DMS153 treated with DMSO at 0.1 percent for 48 hours (cell line): ENCODE measurements around the gene IL37.

Experiments
- DNase-seq: peaks from one replicate; lab custom pipeline; 2025; ENCODE audit not compliant: unreplicated experiment; lab: John Stamatoyannopoulos, UW

The IL37 gene

DNA sequence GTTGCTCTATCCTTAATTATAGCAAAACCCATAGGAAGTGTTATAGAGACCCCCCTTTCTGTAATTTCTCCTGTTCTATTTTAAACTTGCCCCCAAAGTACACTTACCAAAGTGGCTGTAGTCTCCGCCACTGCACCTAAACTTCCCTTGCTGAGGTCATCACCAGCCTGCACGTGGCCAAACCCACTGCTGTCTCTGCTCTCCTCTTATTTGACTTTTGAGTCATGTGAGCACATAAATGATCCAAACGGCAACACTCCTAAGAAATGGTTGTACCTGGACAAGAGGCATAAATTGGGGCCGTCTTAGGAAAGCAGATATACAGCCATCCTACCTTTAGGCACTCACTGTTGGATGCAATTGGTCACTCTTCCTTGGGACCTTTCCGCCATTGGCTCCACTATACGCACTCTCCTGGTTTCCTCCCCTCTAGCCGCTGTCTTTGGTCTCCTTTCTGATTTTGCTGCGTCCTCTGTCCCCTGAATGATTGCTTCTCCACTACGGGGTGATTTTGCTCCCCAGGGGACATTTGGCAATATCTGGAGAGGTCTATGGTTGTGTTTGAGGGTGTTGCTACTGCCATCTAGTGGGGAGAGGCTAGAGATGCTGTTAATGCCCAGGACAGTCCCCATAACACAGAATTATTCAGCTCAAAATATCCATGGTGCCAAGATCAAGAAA is 47.6 kb downstream of the IL37 start:
- DNase-seq: peak; percentile 27

DNA sequence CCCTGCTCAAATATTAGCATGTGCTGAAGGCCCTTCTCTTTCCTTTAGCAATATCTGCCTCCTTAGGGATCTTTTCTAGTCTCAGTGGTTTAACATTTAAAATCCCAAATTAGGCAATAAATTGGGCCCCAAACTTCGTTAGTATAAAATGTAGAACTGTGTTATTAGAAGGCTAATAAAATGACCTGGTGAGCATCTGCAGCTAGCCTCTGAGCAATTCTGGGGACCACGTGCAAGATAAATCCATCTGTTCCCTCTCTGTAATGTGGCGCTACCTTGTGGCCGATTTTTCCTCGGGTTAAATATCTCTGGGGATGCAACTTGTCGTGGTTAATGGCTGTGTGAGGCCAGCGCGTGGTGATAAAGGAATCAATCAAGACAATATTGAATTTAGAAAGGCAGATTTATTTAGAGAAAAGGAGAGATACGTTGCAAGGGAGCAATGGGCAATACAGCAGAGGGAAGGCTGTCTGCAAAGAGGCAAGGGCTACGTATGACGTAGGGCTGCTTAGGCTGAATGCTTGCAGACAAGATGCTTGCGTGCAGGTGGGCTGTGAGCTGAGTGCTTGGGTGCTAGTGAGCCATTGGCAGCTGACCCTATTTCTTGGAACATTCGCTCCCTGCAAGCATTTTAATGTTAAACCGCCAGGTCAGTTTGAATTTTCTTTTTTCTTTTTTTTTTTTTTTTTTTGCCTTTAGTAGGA is 48.3 kb downstream of the IL37 start:
- no peak for DNase-seq

DNA sequence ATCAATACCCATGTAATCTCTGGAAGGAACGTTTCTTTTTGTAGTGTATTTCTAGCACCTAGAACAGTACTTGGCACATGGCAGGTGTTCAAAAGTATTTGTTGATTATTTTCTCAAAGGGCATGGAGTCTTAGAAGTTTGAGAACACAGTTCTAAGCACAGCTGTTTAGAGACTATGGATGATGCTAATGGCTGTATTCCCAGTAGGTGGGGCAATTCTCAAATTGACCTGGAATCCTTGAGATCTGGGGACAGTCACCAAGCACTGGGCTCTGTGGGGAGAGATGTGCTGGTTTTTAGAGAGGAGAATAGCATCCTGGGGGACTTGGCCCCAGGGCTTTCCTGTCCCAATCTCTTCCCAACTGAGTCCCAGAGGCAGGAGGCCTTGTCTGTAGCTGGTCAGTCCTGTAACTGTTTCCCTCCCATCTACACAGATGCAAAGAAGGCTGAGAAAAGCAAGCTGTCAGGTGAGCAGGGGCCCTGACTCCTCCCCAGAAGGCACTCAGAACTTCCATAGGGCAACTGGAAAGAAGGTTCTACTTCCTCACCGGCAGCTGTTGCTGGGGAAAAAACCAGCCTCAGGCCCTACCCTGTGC is 49.4 kb downstream of the IL37 start:
- DNase-seq: no peak

DNA sequence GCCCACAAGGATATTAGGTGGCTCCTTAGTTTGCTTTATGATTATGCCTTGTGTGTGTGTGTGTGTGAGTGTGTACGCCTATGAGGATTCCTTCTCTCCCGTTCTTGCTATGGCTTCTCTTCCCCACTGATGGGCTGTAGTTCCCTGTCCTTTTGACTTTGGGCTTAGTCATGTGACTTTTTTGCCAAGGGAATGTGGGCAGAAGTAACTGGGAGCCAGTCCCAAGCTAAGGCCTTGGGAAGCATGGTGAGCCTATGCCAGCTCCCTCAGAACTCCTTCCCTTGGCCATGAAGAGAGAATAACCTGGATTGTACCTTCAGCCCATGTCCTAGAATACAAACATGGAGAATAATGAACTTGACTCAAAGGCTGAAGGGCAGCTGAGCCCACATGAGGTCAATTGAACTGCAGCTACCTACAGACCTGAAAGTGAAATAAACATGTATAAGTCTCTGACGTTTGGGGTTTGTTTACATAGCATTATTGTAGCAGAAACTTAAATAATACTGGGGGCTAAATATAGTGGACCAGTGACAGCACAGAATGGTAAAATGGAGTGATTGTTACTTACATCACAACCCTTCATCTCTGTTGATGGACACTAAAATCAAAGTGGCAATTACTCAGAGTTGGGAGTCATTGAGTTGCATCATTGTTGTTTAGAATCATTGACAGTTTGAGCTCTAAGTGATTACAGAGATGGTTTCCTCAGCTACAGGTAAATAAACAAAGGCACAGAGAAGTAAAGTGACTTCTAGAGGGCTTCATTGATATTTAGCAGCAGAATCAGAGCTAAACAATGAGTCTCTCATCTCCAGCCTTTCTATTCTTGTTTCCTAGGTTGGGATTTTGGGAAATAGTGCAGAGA is 51.6 kb downstream of the IL37 start:
- DNase-seq: no peak

DNA sequence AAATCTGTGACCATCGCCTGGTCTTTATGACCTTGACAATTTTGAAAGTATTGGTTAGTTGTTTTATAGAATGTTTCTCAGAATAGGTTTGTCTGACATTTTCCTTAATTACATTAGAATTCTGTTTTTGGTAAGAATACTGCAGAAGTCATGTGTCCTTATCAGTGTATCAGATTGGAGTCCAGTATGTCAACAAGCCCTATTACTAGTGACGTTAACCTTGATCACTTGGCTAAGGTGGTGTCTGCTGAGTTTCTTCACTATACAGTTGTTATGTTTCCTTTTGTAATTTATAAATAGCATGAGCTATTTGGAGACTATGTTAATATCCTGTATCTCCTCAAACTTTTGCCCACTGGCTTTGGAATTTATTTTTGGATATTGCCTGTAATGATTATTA is 56.1 kb downstream of the IL37 start:
- DNase-seq: no peak
